Osteoblast (primary cell): ENCODE data around the gene RCAN3. TPM values are rescaled to one million over a fixed set of nuclear protein-coding genes. Genes with fewer than 3 reads are reported as not detected.

Experiments used
- DNase-seq: peaks from one replicate; pipeline ENCODE4 v3.0.0; 2011; ENCODE audit warnings: low spot score, mixed read lengths; ENCODE audit not compliant: insufficient read length; ENCODE audit errors: missing footprints
- H2AFZ ChIP-seq: 2 replicates; pipeline ENCODE4 v1.6.0; 2011; ENCODE audit warnings: mild to moderate bottlenecking, low read length
- H3K27ac ChIP-seq: 2 replicates; pipeline ENCODE4 v1.5.1; 2011; ENCODE audit warnings: mild to moderate bottlenecking, low read depth, low read length, moderate library complexity
- H3K27me3 ChIP-seq: 2 replicates; pipeline ENCODE4 v1.6.0; 2012; ENCODE audit warnings: mild to moderate bottlenecking, control low read depth, inconsistent platforms, low read length, moderate library complexity; ENCODE audit not compliant: insufficient read depth
- H3K36me3 ChIP-seq: 2 replicates; pipeline ENCODE4 v1.5.1; 2011; ENCODE audit warnings: mild to moderate bottlenecking, low read length, control low read depth, moderate library complexity; ENCODE audit not compliant: insufficient read depth
- H3K4me1 ChIP-seq: 2 replicates; pipeline ENCODE4 v1.5.1; 2011; ENCODE audit warnings: mild to moderate bottlenecking, low read length, control low read depth, moderate library complexity; ENCODE audit not compliant: insufficient read depth
- H3K4me2 ChIP-seq: 2 replicates; pipeline ENCODE4 v1.6.0; 2011; ENCODE audit warnings: mild to moderate bottlenecking, low read length; ENCODE audit not compliant: insufficient read depth
- H3K4me3 ChIP-seq: fragments of 200-600 bp; sonication (generic); 3 replicates; pipeline ENCODE4 v1.5.1; 2012; ENCODE audit warnings: mild to moderate bottlenecking, low read length, inconsistent platforms; ENCODE audit not compliant: insufficient read depth
- H3K79me2 ChIP-seq: 2 replicates; pipeline ENCODE4 v1.6.0; 2012; ENCODE audit warnings: mild to moderate bottlenecking, low read length, control low read depth, inconsistent platforms; ENCODE audit not compliant: insufficient read depth
- H3K9me3 ChIP-seq: 2 replicates; pipeline ENCODE4 v1.5.1; 2011; ENCODE audit warnings: low read depth, low read length, control low read depth
- H4K20me1 ChIP-seq: 2 replicates; pipeline ENCODE4 v1.6.0; 2012; ENCODE audit warnings: mild to moderate bottlenecking, low read length, control low read depth; ENCODE audit not compliant: insufficient read depth
- total RNA-seq: library from RNA; depleted of rRNA; stranded (reverse); fragments of >200 nt; gene quantifications from 2 replicates; pipeline ENCODE4 v1.2.3, GENCODE V29; 2012
- TF ChIP-seq, protein P1 (sequence below): IDR thresholded peaks from 2 replicates; pipeline ENCODE4 v1.5.1; 2011; ENCODE audit warnings: mild to moderate bottlenecking, low read depth, low read length, moderate library complexity; ENCODE audit errors: extremely low read depth

Gene RCAN3
- total RNA-seq, 1 donor, result 1.8 TPM

DNA sequence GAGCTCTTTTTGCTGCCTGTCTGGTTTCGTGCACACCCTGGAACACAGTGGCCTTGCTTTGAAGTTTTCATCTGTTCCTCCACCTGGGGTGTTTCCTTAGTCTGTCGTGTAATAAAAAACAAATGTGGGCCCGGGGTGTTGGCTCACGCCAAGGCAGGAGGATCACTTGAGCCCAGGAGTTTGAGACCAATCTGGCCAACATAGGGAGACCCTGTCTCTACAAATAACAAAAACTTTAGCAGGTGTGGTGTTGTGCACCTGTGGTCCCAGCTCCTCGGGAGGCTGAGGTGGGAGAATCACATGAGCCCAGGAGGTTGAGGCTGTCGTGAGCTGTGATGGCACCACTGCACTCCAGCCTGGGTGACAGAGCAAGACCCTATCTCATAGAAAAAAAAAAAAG, 57.7 kb downstream of the RCAN3 start:
- Histone ChIP-seq H3K27ac (no peak overlapping the region), H3K27me3 (peaks cover 34% of the 10 kb centered on the region), H3K4me1 (no peaks in the 10 kb centered on the region), H3K9me3 (no peaks in the 10 kb centered on the region), H3K36me3 (no peaks in the 10 kb centered on the region), H3K79me2 (no peaks in the 10 kb centered on the region), H3K4me2 (no peak overlapping the region), H4K20me1 (peaks cover 3% of the 10 kb centered on the region), H2AFZ (no peak overlapping the region), H3K4me3 (no peak overlapping the region)
- TF ChIP-seq, protein P1, sequence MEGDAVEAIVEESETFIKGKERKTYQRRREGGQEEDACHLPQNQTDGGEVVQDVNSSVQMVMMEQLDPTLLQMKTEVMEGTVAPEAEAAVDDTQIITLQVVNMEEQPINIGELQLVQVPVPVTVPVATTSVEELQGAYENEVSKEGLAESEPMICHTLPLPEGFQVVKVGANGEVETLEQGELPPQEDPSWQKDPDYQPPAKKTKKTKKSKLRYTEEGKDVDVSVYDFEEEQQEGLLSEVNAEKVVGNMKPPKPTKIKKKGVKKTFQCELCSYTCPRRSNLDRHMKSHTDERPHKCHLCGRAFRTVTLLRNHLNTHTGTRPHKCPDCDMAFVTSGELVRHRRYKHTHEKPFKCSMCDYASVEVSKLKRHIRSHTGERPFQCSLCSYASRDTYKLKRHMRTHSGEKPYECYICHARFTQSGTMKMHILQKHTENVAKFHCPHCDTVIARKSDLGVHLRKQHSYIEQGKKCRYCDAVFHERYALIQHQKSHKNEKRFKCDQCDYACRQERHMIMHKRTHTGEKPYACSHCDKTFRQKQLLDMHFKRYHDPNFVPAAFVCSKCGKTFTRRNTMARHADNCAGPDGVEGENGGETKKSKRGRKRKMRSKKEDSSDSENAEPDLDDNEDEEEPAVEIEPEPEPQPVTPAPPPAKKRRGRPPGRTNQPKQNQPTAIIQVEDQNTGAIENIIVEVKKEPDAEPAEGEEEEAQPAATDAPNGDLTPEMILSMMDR, result no peak
- DNase-seq, result no peak

DNA sequence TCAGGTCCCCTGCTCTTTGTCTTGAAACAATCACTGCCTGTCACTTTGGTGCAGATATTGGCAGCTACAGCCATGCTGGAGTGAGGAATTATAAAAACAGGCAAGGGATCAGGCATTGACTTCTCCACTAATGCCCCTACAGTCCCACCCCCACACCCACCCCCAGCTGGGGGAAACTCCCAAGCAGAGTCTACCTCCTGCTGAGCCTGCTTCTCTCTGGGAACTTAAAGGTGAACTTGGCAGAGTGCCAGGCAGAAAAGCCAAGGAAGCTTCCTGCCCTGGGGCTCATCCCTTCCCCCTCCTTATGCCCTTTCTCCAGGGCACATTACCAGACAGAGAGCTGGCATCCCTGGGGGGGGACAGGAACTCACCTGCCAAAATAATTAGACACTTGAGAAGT, 60.0 kb downstream of the RCAN3 start:
- Histone ChIP-seq H3K27me3 (peaks cover 14% of the 10 kb centered on the region), H3K9me3 (no peaks in the 10 kb centered on the region), H3K79me2 (no peaks in the 10 kb centered on the region), H3K4me1 (no peaks in the 10 kb centered on the region), H3K4me2 (no peak overlapping the region), H3K36me3 (no peaks in the 10 kb centered on the region), H3K27ac (no peak overlapping the region), H3K4me3 (no peak overlapping the region), H2AFZ (no peak overlapping the region), H4K20me1 (no peaks in the 10 kb centered on the region)
- TF ChIP-seq, protein P1, result no peak
- no peak for DNase-seq

DNA sequence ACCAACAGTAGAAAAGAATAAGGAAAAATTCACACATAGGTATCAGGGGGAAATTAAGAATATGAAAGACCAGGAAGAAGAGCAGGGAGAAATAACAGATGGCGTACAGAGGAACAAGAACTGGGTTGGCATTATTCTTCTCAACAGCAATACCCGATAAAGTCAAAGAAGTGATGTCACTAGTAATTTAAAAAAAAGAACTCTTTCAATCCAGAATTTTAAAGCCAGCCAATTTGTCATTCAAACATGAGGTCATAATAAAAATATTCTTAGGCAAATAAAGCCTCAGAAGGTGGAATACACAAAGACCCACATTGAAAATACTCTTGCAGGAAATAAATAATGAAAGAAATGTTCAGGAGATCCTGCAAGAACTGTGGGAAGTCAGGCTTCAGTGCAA, 62.1 kb downstream of the RCAN3 start:
- H4K20me1 ChIP-seq, result no peaks in the 10 kb centered on the region
- H3K36me3 ChIP-seq, result no peaks in the 10 kb centered on the region
- H3K27ac ChIP-seq, result no peak overlapping the region
- no peak for DNase-seq
- H3K4me1 ChIP-seq, result no peaks in the 10 kb centered on the region
- H2AFZ ChIP-seq, result no peak overlapping the region
- no peaks in the 10 kb centered on the region for H3K79me2 ChIP-seq
- TF ChIP-seq, protein P1, result no peak
- H3K9me3 ChIP-seq, result no peaks in the 10 kb centered on the region
- H3K27me3 ChIP-seq, result peaks cover 4% of the 10 kb centered on the region
- H3K4me3 ChIP-seq, result no peak overlapping the region
- no peak overlapping the region for H3K4me2 ChIP-seq

DNA sequence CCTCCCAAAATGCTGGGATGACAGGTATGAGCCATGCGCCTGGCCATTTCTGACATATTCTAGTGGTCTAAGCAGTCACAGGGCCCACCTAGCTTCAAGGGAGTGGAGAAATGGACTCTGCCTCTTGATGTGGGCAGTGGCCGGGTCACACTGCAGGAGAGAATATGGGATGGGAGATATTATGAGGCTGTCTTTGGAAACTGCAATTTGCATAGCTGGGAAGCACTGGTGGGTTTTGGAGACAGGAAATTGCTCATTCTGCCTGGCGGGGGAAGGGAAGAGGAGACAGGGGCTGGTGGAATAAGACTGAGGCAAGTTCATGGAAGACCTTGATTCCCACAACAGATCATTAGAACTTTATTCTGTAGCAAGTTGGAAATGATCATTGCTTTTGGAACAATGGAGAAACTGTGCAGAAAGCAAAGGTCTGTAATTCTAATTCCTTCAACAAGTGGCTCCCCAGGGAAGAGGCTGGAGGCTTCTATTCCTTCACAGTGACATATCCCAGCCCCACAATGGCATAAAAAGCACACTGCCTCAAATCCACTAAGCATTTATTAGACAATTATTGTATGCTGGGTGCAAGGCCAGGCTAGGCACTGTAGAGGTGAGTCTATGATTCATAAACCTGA, 63.7 kb downstream of the RCAN3 start:
- H3K4me1 ChIP-seq, result no peaks in the 10 kb centered on the region
- no peaks in the 10 kb centered on the region for H3K79me2 ChIP-seq
- H3K27me3 ChIP-seq, result peaks cover 4% of the 10 kb centered on the region
- no peaks in the 10 kb centered on the region for H3K9me3 ChIP-seq
- no peak overlapping the region for H3K4me2 ChIP-seq
- no peaks in the 10 kb centered on the region for H3K36me3 ChIP-seq
- TF ChIP-seq, protein P1, result no peak
- H2AFZ ChIP-seq, result no peak overlapping the region
- no peak for DNase-seq
- H3K4me3 ChIP-seq, result no peak overlapping the region
- no peaks in the 10 kb centered on the region for H4K20me1 ChIP-seq
- H3K27ac ChIP-seq, result no peak overlapping the region
